Myocyte (in vitro differentiated cells): Measurements from ENCODE around the gene LOXHD1. TPM values are rescaled to one million over a fixed set of nuclear protein-coding genes. Genes with fewer than 3 reads are reported as not detected.

Source experiments
- DNase-seq: peaks from one replicate; pipeline ENCODE4 v3.0.0-alpha.2; 2012; ENCODE audit warnings: low read depth
- total RNA-seq: library from RNA; depleted of rRNA; stranded (reverse); fragments of >200 nt; gene quantifications from 2 replicates; pipeline ENCODE4 v1.2.3, GENCODE V29; 2014

LOXHD1 gene
- total RNA-seq, 1 donor from 2014 or later, result not detected

DNA sequence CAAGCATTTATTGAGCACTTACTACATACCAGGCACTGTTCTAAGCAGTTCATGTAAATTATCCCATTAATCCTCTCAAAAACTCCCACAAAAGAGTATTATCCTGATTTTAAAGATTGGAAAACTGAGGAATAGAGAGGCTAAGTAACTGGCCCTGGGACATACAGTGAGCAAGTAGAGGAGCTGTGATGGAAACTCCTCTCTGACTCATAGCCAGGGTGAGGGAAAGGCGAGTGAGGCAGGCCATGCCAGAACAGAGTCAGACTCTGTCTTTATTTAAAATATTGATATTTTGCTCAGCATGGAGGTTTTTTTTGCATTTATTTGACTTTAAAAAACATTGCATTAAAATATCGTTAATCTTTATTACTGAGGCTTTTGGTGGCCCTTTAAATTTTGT is 208.0 kb downstream of the LOXHD1 start:
- DNase-seq, result no peak

DNA sequence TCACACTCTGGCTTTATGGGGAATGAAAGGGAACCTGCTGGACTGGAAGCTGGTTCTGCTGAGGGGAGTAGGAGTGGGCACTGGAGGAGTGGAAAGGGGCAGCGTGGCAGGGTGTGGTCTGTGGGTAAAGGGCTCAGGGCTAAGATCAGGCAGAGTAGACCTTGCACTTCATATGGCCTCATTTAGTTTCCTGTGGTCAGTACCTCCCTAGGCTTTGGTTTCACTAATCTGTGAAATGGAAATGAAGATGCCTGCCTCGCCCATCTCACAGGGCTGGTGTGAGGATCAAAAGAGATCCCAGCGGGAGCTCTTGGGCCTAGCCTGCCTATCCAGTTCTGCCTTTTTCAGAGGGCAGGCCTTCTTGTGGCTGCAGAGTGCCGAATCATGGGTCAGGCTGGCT is 208.7 kb downstream of the LOXHD1 start:
- DNase-seq, result no peak

DNA sequence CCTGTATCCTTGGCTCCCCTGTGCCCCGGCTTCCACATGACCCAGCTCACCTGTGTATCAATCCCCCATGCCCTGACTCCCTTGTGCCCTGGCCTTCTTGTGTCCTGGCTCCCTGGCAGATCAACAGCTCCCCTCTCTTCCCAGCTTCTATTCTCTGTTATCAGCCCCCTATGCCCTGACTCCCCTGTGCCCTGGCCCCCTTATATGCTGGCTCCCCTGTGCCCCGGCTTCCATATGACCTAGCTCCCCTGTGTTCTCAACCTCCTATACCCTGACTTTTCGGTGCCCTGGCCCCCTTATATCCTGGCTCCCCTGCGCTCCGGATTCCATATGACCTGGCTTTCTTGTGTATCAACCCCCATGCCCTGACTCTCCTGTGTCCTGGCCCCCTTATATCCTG is 209.2 kb downstream of the LOXHD1 start:
- no peak for DNase-seq

DNA sequence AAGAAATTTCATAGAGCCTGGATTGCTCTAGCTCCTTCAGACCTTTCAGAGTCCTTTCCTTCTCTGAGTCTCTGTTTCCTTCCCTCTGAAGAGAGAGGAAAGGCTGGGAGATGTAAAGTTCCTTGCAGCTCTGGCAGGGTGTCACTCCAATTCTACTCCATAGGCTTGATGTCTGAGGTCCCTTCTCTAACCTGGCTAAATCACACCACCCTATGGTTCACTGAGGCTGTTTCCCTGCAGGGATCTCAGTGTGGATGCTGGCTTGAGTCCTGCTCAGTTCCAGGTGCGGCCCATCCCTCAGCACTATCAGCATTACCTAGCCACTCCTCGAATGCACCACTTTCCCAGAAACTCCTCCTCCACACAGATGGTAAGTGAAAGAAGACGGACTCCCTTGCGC is 209.7 kb downstream of the LOXHD1 start:
- DNase-seq, result no peak

DNA sequence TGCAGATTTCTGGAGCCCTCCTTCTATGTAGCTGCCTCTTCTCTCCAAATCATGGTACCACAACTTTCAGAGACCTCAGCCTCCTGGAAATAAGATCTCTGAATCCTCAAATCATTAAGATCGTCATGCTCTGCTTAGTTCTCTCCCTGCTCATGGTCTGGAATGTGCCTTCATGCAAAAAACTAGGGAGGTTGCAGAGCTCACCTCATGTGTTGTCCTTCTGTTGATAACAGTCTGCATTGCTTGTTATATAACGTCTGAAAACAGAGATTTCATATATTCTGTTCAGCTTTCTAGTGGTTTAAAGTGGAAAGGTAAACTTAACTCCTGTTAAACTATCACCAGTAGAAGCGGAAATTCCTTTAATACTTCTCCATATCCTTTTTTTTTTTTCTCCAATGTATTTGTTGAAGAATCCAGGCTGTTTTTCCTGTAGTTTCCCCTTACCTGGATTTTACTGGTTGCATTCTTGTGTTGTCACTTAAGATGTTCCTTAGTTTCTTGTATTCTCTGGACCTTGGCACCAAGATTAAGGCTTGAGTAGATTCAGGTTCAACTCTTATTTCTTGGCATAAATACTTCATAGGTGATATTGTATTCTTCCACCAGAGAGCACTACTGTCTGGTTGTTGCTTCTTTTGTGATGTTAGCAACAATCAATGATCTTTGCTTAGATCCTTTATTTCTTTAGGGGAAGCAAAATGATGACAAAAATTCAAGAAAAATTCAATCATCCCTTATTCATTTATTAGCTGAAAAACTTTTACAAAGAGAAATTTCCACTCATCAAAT is 211.3 kb downstream of the LOXHD1 start:
- DNase-seq, result no peak

DNA sequence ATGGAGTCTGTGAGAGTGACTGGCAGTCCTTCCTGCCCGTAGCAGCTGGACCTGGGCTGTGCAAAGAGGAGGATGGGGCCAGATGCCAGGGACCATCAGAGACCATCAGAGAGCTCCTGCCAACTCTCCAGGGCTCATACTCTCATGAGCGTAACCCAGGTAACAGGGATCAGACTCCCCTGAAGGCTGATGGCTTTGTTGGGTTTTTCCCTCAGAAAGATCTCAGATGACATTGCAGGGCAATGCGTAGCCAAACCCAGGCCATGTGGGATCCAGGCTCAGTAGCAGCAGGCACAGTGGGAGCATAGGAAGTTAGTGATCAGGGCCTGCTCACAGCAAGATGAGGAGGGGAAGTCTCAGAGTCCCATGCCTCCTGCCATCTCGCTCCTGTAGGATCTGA is 218.0 kb downstream of the LOXHD1 start:
- DNase-seq, result no peak

DNA sequence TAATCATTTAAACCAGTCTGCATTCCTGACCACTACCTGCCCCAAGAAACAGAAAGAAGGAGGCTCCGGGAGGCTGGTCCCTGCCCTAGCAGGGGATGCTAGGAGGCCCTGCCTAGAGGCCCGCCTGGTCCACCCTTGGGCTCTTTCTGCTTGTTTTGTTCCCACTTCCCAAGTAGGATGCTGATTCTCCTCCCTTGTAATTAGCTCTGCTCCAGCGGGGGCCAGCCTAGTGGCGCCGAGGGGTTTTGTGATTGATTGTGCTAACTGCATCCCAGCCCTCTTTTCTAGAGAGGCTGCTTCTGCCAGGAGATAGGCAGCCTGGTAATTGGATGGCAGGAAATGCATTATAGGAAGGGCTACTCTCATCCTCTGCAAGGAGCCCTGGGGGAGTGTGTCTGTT is 220.0 kb downstream of the LOXHD1 start:
- no peak for DNase-seq

DNA sequence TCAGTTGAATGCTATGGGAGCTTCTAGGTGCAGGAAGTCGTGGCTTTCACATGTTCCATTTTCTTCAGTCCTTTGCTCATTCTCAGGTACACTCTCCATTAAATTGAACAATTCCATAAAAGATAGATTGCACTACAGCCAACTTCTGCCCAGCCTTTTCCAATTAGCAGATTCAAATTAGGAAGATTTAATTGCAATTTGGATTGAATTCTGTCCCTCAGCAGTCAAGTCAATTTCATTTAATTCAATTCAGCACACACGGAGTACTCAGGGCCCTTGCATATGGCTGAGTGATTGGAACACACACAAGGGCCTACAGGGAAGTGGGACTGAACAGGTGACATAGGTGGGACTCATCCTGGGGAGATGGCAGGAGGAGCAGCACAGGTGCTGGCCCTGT is 220.4 kb downstream of the LOXHD1 start:
- no peak for DNase-seq

DNA sequence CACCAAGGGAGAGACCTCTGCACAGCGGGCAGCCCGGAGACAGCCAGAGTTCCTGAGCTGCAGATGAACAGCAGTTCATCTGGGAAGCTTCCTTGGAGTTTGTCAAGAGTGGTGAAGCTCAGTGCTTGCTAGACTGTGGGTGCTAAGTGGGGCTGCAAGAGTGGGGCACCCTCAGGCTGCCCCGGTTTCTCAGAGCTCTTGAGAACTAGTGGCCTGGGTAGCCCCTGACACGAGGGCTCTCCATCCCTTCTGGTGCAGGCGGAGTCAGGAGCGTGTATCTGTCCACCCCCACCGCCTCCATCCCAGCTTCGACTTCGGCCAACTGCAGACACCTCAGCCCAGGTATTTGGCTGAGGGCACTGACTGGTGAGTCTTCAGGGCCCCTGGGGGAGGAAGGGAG is 222.0 kb downstream of the LOXHD1 start:
- no peak for DNase-seq

DNA sequence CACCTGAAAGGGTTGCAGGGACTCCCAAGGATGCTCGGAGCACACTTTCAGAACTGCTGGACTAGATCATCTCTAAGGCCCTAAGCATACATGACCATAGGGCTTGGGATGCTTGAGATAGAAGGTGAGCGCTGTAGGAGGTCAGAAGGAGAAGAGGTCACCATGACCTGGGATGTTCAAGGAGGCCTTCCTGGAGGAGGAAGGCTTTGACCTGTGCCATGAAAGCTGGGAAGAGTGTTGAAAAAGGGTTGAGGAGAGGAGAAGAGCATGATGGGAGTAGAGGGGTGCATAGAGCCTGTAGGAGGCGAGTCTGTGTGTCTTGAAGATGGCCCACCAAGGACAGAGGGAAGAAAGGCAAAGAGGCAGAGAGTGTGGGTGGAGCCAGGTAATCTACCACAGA is 222.4 kb downstream of the LOXHD1 start:
- no peak for DNase-seq

DNA sequence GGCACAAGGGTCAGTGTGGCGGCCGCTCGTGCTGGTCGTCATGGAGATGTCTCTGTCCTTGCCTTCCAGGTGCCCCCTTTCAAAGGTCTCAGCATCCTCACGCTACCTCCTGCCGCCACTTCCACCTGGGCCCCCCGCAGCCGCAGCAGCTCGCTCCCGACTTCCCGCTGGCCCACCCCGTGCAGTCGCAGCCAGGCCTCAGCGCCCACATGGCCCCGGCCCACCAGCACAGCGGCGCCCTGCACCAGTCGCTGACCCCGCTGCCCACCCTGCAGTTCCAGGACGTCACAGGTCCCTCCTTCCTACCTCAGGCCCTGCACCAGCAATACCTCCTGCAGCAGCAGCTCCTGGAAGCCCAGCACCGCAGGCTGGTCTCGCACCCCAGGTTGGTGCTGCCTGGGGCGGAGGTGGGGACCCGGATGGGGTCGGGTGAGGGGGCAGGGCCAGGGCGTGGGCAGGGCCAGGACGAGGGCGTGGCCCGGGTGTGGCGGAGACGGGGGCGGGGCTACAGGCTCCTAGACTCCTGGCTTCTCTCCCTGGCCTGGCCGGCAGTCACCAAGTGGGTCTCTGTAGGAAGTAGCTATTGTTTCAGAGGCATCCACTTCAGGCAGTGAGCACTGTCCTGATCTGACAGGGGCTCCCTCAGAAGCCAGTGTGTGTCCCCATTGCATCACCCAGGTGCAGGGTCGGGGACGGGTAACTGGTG is 223.7 kb downstream of the LOXHD1 start:
- DNase-seq, result no peak

DNA sequence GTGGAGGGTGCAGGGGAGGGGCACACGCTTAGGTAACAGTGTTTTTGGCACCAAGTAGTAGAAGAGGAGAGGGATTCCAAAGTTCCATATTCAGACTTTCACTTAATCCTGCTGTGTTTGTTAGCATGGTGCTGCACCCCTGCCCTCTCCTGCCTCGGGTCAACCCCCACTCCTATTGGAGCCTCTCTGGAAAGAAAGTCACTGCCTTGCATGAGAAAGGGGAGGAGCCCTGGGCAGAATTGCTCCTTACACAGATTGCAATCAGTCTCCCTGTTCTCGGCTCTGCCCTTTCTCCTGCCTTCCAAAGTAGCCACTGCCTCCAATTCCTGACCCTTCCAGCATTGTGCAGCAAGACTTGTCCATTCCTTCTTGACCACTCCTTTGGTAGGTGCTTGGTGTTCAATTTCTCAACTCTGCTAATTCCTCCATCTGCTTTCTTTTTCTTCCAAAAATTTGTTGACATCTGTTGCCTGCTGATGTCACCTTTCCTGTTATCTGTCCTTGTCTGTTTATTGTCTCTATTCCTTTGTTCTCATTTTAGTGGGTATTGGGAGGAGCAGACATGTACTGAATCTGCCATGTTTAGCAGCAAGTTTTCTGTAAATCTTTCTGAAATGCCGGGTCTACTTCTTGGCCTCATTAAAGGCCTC is 225.4 kb downstream of the LOXHD1 start:
- no peak for DNase-seq

DNA sequence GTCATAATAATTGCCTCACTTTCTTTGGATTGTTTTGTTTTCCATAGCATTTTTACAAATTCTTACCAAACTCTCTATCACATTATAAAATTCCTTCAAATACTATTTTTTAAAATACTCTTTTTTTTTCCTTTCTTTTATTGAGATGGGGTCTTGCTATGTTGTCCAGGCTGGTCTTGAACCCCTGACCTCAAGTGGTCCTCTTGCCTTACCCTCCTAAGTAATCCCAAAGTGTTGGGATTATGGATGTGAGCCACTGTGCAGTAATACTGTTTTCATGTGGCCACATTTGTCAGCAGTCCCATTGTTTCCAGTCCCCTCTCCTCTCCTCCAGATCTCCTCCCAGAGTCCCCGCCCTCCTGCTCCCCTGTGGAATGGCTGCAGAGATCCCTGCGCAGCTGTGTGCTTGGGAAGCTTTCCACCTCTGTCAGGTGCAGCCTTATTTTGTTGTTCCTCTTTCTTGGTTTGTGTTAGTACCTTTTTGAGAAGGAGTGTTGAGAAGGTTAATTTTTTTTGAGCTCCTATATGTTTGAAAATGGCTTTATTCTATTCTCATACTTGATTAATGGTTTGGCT is 227.3 kb downstream of the LOXHD1 start:
- no peak for DNase-seq

DNA sequence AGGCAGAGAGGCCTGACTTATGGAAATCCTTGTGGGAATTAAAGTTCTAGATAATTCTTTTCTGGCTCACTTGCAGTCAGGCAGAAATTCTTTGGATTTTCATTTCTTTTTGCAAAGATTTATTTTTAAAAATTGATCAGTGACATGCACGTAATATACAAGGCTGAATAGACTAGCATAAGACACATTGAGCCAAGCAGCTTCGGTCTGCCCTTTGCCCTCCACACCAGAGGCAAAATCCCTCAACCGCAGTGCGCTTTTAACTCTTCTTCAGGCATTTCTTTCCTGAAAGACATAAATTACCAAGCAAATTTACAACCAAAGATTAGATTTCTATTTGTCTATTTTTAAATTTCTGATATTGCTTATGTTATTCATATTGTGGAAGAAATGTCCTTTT is 227.9 kb downstream of the LOXHD1 start:
- no peak for DNase-seq

DNA sequence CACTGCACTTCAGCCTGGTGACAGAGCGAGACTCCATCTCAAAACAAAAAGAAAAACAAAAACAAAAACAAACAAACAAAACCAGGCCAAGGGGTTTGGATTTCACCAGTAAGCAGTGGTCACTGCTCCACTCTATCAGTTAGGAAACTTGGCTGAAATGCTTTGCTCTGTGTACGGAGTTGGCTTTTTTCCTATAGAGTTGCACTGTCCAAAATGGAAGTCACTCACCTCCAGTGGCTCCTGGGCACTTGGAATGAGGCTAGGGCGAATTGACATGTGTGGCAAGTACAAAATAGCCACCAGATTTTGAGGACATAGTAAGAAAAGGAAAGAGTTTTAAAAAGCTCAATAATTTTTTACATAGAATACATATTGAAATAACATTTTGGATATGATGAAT is 228.7 kb downstream of the LOXHD1 start:
- no peak for DNase-seq

DNA sequence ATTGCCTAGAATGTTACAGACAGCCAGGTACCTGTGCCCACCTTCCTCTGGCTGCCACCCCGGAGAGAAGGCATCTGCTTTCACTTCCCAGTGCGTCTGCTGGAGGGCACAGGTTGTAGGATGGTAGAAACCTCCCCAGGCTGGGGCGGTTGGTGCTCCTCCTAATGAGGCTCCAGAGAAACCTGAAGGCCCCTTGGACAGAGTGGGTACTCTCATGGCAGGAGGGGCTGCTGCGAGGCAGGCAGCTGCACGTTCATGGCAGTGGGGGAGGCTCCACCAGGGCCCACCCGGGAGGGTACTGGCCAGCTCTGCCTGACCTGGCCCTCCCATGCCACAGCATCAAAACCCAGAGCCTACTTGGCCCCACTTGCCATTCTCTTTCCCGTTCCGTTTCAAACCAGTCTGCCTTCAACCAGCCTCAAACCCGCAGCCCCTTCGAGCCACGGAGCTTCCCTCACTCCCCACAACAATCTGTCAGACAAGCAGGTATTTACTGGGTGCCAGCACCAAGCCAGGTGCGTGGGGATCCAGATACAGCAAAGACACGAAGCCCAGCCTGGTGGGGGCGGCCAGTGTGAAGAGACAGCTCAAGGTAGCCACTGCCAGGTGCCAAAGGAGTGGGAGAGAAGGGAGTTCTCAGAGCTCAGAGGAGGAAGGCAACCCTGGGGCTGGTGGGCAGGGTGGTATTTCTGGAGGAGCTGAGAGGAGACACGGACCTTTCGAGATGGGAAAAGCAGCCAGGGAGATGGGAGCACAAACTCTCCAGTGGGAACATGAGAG is 229.6 kb downstream of the LOXHD1 start:
- no peak for DNase-seq

Other genes with a start within 250 kb of the LOXHD1 start
- gene ST8SIA5, start 99.8 kb upstream of the LOXHD1 start, total RNA-seq, result 3.0 and 3.6 TPM in 2 replicates